NCI-H1105 (cell line): ENCODE results near the gene ADAMTSL4.

Source experiments
- DNase-seq: peaks from one replicate; lab custom pipeline; 2025; lab: John Stamatoyannopoulos, UW

Gene ADAMTSL4

GRCh38 chr1:150548632-150549495 is at the start of gene ADAMTSL4:
TSS of gene ADAMTSL4 (plus strand) at chr1:150549408. CDS start at chr1:150552289, 2,881 bp downstream.
- DNase-seq, result peak; percentile 13

GRCh38 chr1:150505431-150505830 is 43.8 kb upstream of the ADAMTSL4 start:
- DNase-seq, result no peak

DNA sequence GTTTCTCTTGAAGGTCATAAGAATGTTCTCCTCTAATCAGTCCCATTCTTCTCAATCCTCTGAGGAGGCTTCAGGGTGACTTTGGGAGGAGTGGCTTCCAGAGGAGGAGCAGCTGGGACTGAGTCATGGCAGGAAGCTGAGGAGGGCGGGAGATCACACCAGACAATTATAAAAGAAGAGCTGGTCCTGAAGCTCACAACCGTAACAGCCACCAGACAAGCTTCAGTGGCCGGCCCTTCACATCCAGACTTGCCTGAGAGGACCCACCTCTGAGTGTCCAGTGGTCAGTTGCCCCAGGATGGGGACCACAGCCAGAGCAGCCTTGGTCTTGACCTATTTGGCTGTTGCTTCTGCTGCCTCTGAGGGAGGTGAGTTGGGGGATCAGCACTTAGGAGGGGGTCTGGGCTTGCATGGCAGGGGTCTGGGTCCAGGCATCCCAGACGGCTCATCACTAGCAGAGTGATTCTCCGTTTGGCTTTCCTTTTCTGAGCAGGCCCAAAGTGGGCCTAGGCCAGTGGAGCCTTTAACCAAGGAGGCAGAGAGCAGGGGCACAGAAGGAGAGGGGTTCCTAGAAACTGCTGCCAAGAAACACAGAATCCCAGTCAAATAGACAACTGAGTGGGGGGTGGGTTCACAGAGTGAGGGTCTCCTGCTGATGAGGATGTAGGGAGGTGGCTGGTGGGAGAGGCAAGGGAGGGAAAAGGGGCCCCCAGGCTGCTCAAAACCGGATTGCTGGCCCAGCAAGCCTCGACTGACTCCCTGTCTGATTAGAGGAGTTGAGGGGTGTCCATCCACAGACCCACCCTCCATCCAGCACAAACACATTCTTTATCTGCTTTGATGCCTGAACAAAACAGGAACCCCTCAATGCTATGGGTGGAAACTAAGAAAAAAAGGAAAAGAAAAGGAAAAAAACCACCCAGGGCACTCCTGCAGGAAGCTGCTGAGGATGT is 41.0 kb upstream of the ADAMTSL4 start, which contains the start of gene ECM1:
Gene ECM1 (plus strand): TSS at position 198 of the 953 bp plus-strand sequence. CDS start 101 bp downstream, at position 299.
- DNase-seq, result no peak

DNA sequence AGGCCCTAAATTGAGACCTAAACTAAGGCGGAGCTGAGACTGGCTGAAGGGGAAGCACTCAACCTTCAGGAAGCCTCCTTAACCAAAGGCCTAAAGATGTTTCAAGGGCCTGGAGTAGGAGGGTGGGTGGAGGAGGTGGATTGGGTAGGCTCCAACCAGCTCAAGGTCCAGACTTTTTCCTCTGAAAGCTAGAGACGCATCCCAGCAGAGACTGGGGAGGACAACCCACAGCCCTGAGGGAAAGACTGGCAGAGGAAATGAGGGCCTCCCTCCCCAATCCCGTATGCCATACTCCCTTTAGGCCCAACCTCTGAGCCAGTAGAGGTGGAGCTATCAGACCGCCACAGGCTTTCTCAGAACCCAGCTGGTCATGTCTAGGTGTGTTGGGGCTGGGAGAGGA is 40.2 kb upstream of the ADAMTSL4 start:
- DNase-seq, result no peak

DNA sequence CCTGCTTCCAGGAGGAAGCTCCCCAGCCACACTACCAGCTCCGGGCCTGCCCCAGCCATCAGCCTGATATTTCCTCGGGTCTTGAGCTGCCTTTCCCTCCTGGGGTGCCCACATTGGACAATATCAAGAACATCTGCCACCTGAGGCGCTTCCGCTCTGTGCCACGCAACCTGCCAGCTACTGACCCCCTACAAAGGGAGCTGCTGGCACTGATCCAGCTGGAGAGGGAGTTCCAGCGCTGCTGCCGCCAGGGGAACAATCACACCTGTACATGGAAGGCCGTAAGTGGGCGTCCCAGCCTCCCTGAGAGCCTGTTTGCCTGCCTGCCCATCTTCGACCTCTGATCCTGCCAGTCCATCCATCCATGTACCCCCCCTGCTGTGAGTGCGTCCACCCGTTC is 37.7 kb upstream of the ADAMTSL4 start:
- peak; percentile 89 for DNase-seq

- DNase-seq, result no peak
Observed at GRCh38 chr1:150511985-150512660, 37.1 kb upstream of the ADAMTSL4 start.

GRCh38 chr1:150512846-150513245 is 36.4 kb upstream of the ADAMTSL4 start:
- DNase-seq, result no peak

- DNase-seq, result no peak
Observed at GRCh38 chr1:150513351-150513791, 35.8 kb upstream of the ADAMTSL4 start.

- no peak for DNase-seq
Observed at GRCh38 chr1:150514260-150514659, 34.9 kb upstream of the ADAMTSL4 start.

DNA sequence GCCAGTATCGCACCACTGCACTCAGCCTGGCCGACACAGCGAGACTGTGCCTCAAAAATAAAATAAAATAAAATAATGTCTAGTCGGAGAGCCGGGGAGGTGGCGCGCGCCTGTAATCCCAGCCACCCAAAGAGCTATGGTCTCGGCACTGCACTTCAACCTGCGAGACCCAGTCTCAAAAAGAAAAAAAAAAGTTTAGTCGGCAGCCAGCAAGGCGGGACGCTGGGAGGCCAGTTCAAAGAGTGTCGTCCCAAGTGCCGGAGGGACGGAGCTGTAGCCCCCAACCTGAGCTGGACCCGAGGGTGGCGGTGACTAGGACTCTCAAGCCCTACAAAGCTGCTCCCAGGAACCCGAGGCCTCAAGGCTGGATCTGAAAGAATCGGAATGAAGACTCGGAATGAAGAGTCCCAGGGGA is 34.3 kb upstream of the ADAMTSL4 start:
- no peak for DNase-seq

DNA sequence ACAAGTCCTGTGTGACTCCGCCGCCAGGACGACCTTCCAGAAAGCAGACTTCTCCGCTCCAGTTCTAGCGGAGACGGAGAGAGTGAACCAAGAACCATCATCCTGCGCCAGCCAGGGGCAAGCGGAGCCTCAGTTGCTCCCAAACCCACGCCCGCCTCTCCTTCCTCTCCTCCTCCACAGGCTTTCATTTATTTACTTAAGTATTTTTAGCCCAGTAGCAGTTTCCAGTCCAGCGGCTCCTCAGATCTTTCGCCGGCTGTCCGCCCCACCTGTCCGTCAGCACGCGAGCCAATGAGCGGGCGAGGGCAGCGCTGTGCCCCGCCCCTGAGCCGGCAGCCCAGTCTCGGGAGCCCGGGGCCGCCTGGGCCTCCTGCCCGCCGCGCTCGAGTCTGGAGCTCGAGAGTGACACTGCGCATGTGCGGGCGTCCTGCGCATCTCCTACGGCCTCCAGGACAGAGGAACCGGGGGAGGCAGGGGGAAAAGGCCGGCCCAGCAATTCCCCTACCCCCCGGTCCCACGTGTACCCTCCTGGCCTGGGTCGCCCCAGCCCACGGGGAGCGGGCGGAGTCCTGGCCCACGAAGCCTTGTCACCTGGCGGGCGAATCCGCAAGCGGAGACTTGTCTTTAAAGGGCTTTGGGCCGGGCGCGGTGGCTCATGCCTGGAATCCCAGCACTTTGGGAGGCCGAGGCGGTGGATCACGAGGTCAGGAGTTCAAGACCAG is 33.7 kb upstream of the ADAMTSL4 start, which contains the start of gene FALEC:
Gene FALEC (plus strand): TSS at position 425 of the 722 bp plus-strand sequence.
- DNase-seq, result peak; percentile 94

GRCh38 chr1:150516050-150516591 is 33.1 kb upstream of the ADAMTSL4 start:
- no peak for DNase-seq

- no peak for DNase-seq
Observed at GRCh38 chr1:150516616-150517015, 32.6 kb upstream of the ADAMTSL4 start.

DNA sequence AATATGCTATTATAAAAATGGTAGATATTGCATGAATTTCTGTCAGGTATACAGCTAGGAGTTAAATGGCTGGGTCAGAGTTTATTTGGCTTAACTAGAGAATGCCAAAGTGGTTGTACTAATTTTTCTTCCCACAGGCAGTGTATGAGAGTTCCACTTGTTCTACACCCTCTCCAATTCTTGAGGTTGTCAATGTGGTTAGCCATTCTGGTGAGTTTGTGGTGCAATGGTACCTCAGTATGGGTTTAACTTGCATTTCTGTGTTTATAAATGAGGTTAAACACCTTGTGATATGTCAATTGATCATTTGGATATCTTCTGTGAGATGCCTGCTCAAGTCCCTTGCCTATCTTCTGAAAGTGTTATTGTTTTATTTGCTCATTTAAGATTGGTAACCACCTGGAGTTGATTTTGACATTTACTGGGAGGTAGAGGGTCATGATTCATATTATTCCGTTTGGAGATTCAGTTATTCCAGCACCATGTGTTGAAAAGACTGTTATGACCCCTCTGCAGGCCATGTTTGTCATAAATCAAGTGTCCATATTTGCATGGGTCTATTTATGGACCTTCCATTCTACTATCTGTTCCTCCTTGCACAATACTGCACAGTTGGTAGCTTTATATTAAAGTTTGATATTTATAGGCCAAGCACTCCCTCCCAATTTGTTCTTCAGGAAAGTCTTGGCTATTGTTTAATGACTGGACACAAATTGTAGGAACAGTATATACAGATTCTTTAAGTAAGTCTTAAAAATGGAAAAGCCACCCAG is 27.8 kb upstream of the ADAMTSL4 start:
- no peak for DNase-seq

- no peak for DNase-seq
Observed at GRCh38 chr1:150525348-150525747, 23.9 kb upstream of the ADAMTSL4 start.

DNA sequence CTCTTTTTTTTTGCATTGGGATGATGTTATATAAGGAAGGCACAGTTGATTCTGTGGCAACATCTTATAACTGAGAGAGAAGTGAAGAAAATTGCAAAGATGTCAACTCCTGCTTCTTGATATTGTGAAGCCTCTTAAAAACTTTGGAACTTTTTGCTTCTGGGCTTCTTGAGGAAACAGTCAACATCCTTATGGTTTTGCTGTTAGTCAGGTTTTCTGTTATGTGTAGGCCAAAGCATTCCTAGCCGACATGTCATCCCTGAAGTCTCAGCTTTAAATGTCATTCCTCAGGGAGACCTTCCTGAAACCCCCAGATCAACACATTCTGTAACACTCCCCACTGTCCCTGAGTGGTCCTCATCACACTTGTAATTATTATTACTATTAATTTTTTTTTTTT is 21.0 kb upstream of the ADAMTSL4 start:
- no peak for DNase-seq

DNA sequence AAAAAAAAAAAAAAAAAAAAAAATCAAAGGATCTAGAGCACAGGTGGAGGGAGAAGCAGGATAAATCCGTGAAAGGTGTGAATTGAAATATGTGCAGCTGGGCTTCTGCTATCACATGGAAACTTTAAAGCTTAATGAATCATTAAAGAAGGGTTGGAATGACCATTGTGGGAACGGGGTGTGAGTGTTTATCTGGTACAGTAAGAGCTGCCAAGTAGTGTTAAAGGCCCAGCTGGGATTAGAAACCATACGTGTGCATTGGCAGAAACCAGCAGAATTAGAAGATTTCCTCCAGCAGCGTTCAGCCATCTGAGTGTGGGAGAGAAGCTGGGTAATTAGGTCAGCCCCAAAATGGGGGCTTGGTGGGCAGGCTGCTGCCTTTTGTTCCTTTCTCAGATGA is 20.2 kb upstream of the ADAMTSL4 start:
- no peak for DNase-seq

GRCh38 chr1:150530491-150531159 is 18.6 kb upstream of the ADAMTSL4 start:
- DNase-seq, result no peak

DNA sequence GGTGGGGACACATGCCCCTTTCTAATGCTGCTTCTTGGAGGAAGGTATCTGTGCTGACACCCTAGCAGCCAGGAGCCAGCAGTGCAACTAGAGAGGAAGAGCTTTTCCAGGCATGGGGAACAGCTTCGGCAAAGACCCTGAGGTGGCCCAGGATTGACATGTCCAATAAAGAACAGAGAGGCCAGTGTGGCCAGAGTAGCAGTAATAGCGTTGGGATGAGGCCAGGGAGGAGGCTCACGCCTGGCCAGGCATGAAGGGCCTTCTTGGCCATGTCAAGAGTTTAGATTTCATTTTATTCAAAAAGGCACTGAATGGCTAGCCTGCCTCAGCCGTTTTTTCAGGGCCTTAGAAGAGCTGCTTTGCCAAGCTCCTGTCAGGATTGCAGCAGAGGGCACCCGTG is 16.3 kb upstream of the ADAMTSL4 start:
- DNase-seq, result no peak

DNA sequence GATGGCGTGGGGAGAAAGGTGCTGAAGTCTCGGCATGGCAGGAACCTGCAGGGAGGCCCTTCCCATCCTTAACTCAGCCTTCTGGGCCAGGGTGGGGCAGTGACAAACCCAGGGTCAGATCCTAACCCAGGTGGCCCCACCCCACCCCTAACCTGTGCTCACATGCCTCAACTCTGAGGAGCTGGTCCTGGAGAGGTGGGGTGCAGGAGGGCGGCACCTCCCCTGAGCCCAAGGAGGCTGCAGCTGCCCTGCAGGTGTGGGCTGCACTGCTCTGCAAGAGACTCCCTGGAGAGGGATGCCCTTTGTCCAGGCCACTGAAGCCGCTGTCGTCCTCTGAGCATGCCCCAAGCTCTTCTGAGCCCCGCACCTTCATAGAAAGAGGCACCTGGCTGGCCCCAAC is 15.2 kb upstream of the ADAMTSL4 start:
- no peak for DNase-seq
